GM19035 (cell line): Measurements from ENCODE around the gene FNBP1.
A peak's percentile ranks its signal among the peaks of the same experiment; 100 is the strongest.

ENCODE experiments used
- ATAC-seq: cut with Tn5 transposase; IDR thresholded peaks from one replicate; pipeline ENCODE4 v1.9.1; 2021; ENCODE audit not compliant: unreplicated experiment

Gene FNBP1

GRCh38 chr9:130045725-130046450 lies 2.9 kb upstream of the FNBP1 start:
- ATAC-seq: no peak

GRCh38 chr9:130043654-130044623 lies 950 bp upstream of the FNBP1 start:
- ATAC-seq: peak; percentile 3

GRCh38 chr9:130042406-130042884 lies 544 bp downstream of the FNBP1 start:
- no peak for ATAC-seq

- no peak for ATAC-seq
Measured at GRCh38 chr9:130041648-130042405, 1.2 kb downstream of the FNBP1 start.

GRCh38 chr9:130040984-130041647 lies 1.9 kb downstream of the FNBP1 start:
- no peak for ATAC-seq

GRCh38 chr9:130039528-130040147 lies 3.4 kb downstream of the FNBP1 start:
- no peak for ATAC-seq

GRCh38 chr9:130036099-130036498 lies 6.9 kb downstream of the FNBP1 start:
- ATAC-seq: no peak

GRCh38 chr9:130034570-130034969 lies 8.4 kb downstream of the FNBP1 start:
- ATAC-seq: no peak

GRCh38 chr9:130030651-130031127 lies 12.3 kb downstream of the FNBP1 start:
- ATAC-seq: no peak

GRCh38 chr9:130029223-130029973 lies 13.6 kb downstream of the FNBP1 start:
- no peak for ATAC-seq

- ATAC-seq: no peak
Measured at GRCh38 chr9:130028493-130029222, 14.3 kb downstream of the FNBP1 start.

GRCh38 chr9:130027533-130028365 lies 15.2 kb downstream of the FNBP1 start:
- no peak for ATAC-seq

- no peak for ATAC-seq
Measured at GRCh38 chr9:130026583-130027340, 16.2 kb downstream of the FNBP1 start.

GRCh38 chr9:130024597-130024994 lies 18.4 kb downstream of the FNBP1 start:
- ATAC-seq: no peak

GRCh38 chr9:130023994-130024596 lies 18.9 kb downstream of the FNBP1 start:
- ATAC-seq: no peak

- ATAC-seq: peak; percentile 36
Measured at GRCh38 chr9:130023144-130023787, 19.7 kb downstream of the FNBP1 start.
